ENCODE data around the gene RND2.

RND2 gene

GRCh38 chr17:43070872-43071271, 45.8 kb downstream of the RND2 start:
- in situ Hi-C loops (cut with MboI; ENCODE audit: low sequenced_read_pairs): no loop called here

- in situ Hi-C loops (cut with MboI; ENCODE audit: low sequenced_read_pairs): no loop called here
Measured at GRCh38 chr17:43074869-43075268, 49.8 kb downstream of the RND2 start.

- in situ Hi-C loops (cut with MboI; ENCODE audit: low sequenced_read_pairs): no loop called here
Measured at GRCh38 chr17:43079641-43080302, 54.7 kb downstream of the RND2 start.
